ENCODE measurements around the gene KCNE4.

GRCh38 chr2:223081789-223082188 lies 29.8 kb downstream of the KCNE4 start:
- TF ChIP-seq CTCF (IDR thresholded peaks at IDR 0.05) (no peak), POLR2A (IDR thresholded peaks at IDR 0.05) (no peak)

Data from right lobe of liver (tissue), 4 donors.